Choroid plexus epithelial cell (primary cell): Measurements from ENCODE around the gene ZNF138.
"Not testable (repeated sequence)": the region's sequence is repeated elsewhere in the genome, so short reads cannot be mapped to it uniquely, and the experiment has no call there.

ENCODE experiments used
- DNase-seq: peaks from one replicate; pipeline ENCODE4 v3.0.0-alpha.2; 2010; ENCODE audit warnings: low read depth
- H3K4me3 ChIP-seq: 2 replicates; pipeline ENCODE4 v1.5.1; 2011; ENCODE audit warnings: low read depth, mild to moderate bottlenecking, control low read depth, low read length, moderate library complexity
- CTCF ChIP-seq: conservative IDR thresholded peaks from 2 replicates; pipeline ENCODE4 v1.5.1; 2011; ENCODE audit warnings: low read depth, mild to moderate bottlenecking, control low read depth, inconsistent platforms, low read length, moderate library complexity

Gene ZNF138

GRCh38 chr7:64774204-64774842, 19.9 kb upstream of the ZNF138 start:
- no peak for DNase-seq
- no peak for TF ChIP-seq CTCF
- no peak overlapping the region for H3K4me3 ChIP-seq

- DNase-seq, result no peak
- H3K4me3 ChIP-seq, result no peak overlapping the region
- no peak for TF ChIP-seq CTCF
These were observed 18.9 kb upstream of the ZNF138 start for GRCh38 chr7:64775289-64775688.

- not testable (repeated sequence) for H3K4me3 ChIP-seq, DNase-seq
These were observed 9.4 kb upstream of the ZNF138 start for GRCh38 chr7:64784842-64785241.

GRCh38 chr7:64787295-64787694, 6.9 kb upstream of the ZNF138 start:
- no peak overlapping the region for H3K4me3 ChIP-seq
- DNase-seq, result no peak
- TF ChIP-seq CTCF, result no peak

- not testable (repeated sequence) for H3K4me3 ChIP-seq, DNase-seq
These were observed 5.0 kb upstream of the ZNF138 start for GRCh38 chr7:64789241-64789640.

- no peak for TF ChIP-seq CTCF
- DNase-seq, result no peak
- no peak overlapping the region for H3K4me3 ChIP-seq
These were observed 997 bp upstream of the ZNF138 start for GRCh38 chr7:64793106-64793755.

- no peak for DNase-seq
- no peak for TF ChIP-seq CTCF
- peak overlapping the region; percentile 91 for H3K4me3 ChIP-seq
These were observed 948 bp downstream of the ZNF138 start for GRCh38 chr7:64795176-64795575.

GRCh38 chr7:64799169-64799568, 4.9 kb downstream of the ZNF138 start:
- not testable (repeated sequence) for DNase-seq, H3K4me3 ChIP-seq
